SU-DHL-6 (cell line): ENCODE results near the gene PLOD2.

Experiments
- H2AFZ ChIP-seq: fragments of 200-600 bp; sonication (generic); 2 replicates; pipeline ENCODE4 v1.6.1; 2014; ENCODE audit warnings: low read depth, mild to moderate bottlenecking, moderate library complexity, mixed read lengths, antibody characterized with exemption, low read length; ENCODE audit not compliant: severe bottlenecking
- H3F3A ChIP-seq: fragments of 200-600 bp; shearing (Covaris generic); 2 replicates; pipeline ENCODE4 v1.6.0; 2016; ENCODE audit warnings: antibody characterized with exemption, mild to moderate bottlenecking; ENCODE audit not compliant: insufficient read depth
- H3K27ac ChIP-seq: fragments of 200-600 bp; sonication (generic); 2 replicates; pipeline ENCODE4 v1.5.1; 2016; ENCODE audit warnings: low read depth, mild to moderate bottlenecking, low read length, moderate library complexity, mixed read lengths
- H3K27me3 ChIP-seq: fragments of 200-600 bp; sonication (generic), shearing (Covaris generic); 2 replicates; pipeline ENCODE4 v1.6.0; 2014; ENCODE audit warnings: mild to moderate bottlenecking, low read length
- H3K36me3 ChIP-seq: fragments of 200-600 bp; sonication (generic); 2 replicates; pipeline ENCODE4 v1.6.1; 2014; ENCODE audit warnings: mild to moderate bottlenecking, low read length, mixed read lengths
- H3K4me2 ChIP-seq: fragments of 300-600, 200-600 bp; shearing (Covaris generic), sonication (generic); 2 replicates; pipeline ENCODE4 v1.6.0; 2014; ENCODE audit warnings: low read length, low read depth, mild to moderate bottlenecking; ENCODE audit not compliant: poor library complexity, severe bottlenecking
- H3K4me3 ChIP-seq: fragments of 200-600 bp; sonication (generic); 2 replicates; pipeline ENCODE4 v1.5.1; 2014; ENCODE audit warnings: antibody characterized with exemption, low read length, mild to moderate bottlenecking, mixed read lengths; ENCODE audit not compliant: insufficient read depth, poor library complexity, severe bottlenecking
- H3K79me2 ChIP-seq: fragments of 200-600 bp; sonication (generic); 2 replicates; pipeline ENCODE4 v1.6.1; 2014; ENCODE audit warnings: mild to moderate bottlenecking, low read length, moderate library complexity; ENCODE audit not compliant: insufficient read depth
- H3K9ac ChIP-seq: fragments of 200-600 bp; sonication (generic); 2 replicates; pipeline ENCODE4 v1.7.0; 2014; ENCODE audit warnings: mild to moderate bottlenecking, low read length
- H3K9me2 ChIP-seq: fragments of 200-600 bp; sonication (generic); replicated peaks from 2 replicates; pipeline ENCODE4 v1.6.1; 2014; ENCODE audit warnings: low read length; ENCODE audit not compliant: insufficient read depth
- H3K9me3 ChIP-seq: fragments of 200-600 bp; sonication (generic); 2 replicates; pipeline ENCODE4 v1.6.1; 2014; ENCODE audit warnings: low read length, mixed read lengths; ENCODE audit not compliant: insufficient read depth
- H4K20me1 ChIP-seq: fragments of 200-600 bp; sonication (generic); 2 replicates; pipeline ENCODE4 v1.6.1; 2014; ENCODE audit warnings: low read depth, mild to moderate bottlenecking, antibody characterized with exemption, low read length, moderate library complexity, mixed read lengths
- EZH2phosphoT487 ChIP-seq: fragments of 200-600 bp; sonication (generic), shearing (Covaris generic); conservative IDR thresholded peaks from 2 replicates; pipeline ENCODE4 v1.6.1; 2018; ENCODE audit warnings: mild to moderate bottlenecking, antibody characterized with exemption, low read length, moderate library complexity, mixed read lengths
- TF ChIP-seq, protein P1 (sequence below): fragments of 200-600 bp; sonication (generic); IDR thresholded peaks from one replicate; pipeline ENCODE4 v1.5.1; 2017; ENCODE audit warnings: antibody characterized with exemption, mild to moderate bottlenecking, low read length, moderate library complexity; ENCODE audit not compliant: insufficient read depth, poor library complexity, severe bottlenecking

PLOD2 gene

DNA sequence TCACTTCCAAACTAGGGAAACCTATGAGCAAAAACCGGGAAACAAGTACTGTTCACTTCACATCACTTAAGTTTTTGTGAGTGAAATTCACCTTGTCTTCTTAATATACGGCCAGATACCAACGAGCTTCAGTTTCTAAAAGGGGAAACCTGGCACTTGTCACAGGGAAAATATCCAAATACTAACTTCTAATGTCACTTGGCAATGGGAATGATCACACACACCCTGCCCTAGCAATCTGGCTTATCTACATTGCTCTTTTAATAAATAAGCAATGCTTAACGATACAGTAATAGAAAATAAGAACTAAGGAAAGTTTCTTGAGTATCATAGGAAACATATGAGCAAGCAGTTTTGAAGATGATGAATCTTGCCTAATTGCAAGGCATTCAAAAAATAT is 34.6 kb upstream of the PLOD2 start:
- no peaks in the 10 kb centered on the region for H3K27me3 ChIP-seq
- no peaks in the 10 kb centered on the region for H3K36me3 ChIP-seq
- no peak overlapping the region for H3K4me3 ChIP-seq
- H4K20me1 ChIP-seq, result no peaks in the 10 kb centered on the region
- H3K9me2 ChIP-seq, result no peaks in the 10 kb centered on the region
- H3F3A ChIP-seq, result no peaks in the 10 kb centered on the region
- TF ChIP-seq, protein P1, sequence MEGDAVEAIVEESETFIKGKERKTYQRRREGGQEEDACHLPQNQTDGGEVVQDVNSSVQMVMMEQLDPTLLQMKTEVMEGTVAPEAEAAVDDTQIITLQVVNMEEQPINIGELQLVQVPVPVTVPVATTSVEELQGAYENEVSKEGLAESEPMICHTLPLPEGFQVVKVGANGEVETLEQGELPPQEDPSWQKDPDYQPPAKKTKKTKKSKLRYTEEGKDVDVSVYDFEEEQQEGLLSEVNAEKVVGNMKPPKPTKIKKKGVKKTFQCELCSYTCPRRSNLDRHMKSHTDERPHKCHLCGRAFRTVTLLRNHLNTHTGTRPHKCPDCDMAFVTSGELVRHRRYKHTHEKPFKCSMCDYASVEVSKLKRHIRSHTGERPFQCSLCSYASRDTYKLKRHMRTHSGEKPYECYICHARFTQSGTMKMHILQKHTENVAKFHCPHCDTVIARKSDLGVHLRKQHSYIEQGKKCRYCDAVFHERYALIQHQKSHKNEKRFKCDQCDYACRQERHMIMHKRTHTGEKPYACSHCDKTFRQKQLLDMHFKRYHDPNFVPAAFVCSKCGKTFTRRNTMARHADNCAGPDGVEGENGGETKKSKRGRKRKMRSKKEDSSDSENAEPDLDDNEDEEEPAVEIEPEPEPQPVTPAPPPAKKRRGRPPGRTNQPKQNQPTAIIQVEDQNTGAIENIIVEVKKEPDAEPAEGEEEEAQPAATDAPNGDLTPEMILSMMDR, result no peak
- no peak for TF ChIP-seq EZH2phosphoT487
- H3K4me2 ChIP-seq, result no peak overlapping the region
- H3K79me2 ChIP-seq, result no peaks in the 10 kb centered on the region
- H2AFZ ChIP-seq, result no peak overlapping the region
- no peak overlapping the region for H3K9ac ChIP-seq
- no peak overlapping the region for H3K27ac ChIP-seq
- H3K9me3 ChIP-seq, result no peaks in the 10 kb centered on the region

DNA sequence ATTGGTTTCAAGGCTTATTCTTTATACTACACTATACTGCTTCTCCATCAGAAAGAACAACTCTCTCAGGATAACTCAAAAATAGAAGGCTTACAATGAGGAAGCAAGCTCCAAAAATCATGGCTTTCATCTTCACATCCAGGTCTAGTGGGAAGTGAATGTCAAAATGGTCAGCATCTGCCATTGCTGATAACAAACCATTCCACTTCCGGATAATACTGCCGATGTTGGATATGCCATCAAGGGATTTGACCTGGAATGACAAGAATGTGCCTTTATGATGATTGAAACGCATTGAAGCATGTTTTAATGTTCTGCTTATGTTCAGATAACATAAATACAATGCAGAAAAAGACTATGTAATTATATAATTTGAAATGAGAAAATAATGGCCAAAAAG is 34.0 kb upstream of the PLOD2 start:
- no peaks in the 10 kb centered on the region for H3K9me3 ChIP-seq
- no peak overlapping the region for H3K4me2 ChIP-seq
- TF ChIP-seq, protein P1, result no peak
- TF ChIP-seq EZH2phosphoT487, result no peak
- no peak overlapping the region for H3K4me3 ChIP-seq
- no peaks in the 10 kb centered on the region for H3K79me2 ChIP-seq
- H3F3A ChIP-seq, result no peaks in the 10 kb centered on the region
- H3K9ac ChIP-seq, result no peak overlapping the region
- H3K27me3 ChIP-seq, result no peaks in the 10 kb centered on the region
- H2AFZ ChIP-seq, result no peak overlapping the region
- H3K27ac ChIP-seq, result no peak overlapping the region
- no peaks in the 10 kb centered on the region for H3K9me2 ChIP-seq
- no peaks in the 10 kb centered on the region for H4K20me1 ChIP-seq
- no peaks in the 10 kb centered on the region for H3K36me3 ChIP-seq

DNA sequence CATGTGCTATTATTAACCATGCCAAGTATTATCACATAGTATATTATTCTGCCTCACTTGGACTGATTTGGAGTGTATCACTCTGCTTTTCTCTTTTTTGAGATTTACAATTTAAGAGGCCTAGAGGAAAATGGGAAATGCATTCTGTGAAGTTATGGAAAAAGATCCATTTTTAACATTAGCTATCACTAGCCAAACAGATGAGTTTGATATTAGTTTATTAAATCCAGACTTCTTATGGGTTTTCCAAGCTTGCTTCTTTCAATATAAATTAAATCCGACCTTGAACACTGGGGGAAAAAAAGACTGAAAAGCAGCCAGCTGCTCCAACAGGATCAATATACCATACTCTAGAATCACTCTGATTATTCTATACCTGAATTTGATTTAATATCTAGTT is 30.1 kb upstream of the PLOD2 start:
- no peaks in the 10 kb centered on the region for H3K9me3 ChIP-seq
- no peaks in the 10 kb centered on the region for H3K27me3 ChIP-seq
- no peaks in the 10 kb centered on the region for H3K36me3 ChIP-seq
- no peaks in the 10 kb centered on the region for H4K20me1 ChIP-seq
- H3K4me3 ChIP-seq, result no peak overlapping the region
- H3F3A ChIP-seq, result no peaks in the 10 kb centered on the region
- no peaks in the 10 kb centered on the region for H3K9me2 ChIP-seq
- no peak overlapping the region for H3K9ac ChIP-seq
- no peak for TF ChIP-seq EZH2phosphoT487
- TF ChIP-seq, protein P1, result no peak
- H3K27ac ChIP-seq, result no peak overlapping the region
- no peak overlapping the region for H3K4me2 ChIP-seq
- no peak overlapping the region for H2AFZ ChIP-seq
- H3K79me2 ChIP-seq, result no peaks in the 10 kb centered on the region

DNA sequence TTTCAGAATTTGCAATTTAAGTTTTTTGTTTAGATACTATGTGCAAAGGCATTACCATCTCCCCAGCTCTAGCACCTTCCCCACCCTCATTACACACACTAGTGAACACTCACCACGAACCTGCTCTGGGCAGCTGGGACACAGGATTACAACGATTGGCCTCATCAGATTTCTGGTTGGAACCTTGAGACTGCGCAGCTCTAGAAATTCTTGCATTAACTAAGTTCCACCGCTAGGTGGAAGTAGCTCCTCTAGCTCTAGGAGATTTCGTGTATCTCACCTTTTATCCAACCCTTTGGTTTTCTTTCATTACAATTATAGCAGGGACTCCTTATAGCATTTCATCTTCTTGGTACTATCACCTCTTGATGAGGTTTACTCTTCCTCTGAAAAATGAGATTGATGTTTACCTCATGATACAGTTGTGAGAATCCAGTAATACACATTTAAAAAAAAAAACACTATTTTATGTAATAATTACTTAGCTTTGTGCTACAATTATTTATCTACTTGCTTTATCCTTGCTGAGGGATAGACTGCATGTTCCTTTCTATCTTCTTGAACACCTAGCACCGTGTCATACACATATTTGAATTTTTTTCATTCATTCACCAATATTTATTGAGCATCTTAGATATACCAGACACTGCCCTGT is 28.7 kb upstream of the PLOD2 start:
- no peaks in the 10 kb centered on the region for H3F3A ChIP-seq
- no peaks in the 10 kb centered on the region for H4K20me1 ChIP-seq
- H3K27ac ChIP-seq, result no peak overlapping the region
- no peaks in the 10 kb centered on the region for H3K9me3 ChIP-seq
- no peaks in the 10 kb centered on the region for H3K36me3 ChIP-seq
- no peak overlapping the region for H3K4me3 ChIP-seq
- TF ChIP-seq EZH2phosphoT487, result no peak
- TF ChIP-seq, protein P1, result peak; percentile 48
- no peak overlapping the region for H2AFZ ChIP-seq
- no peaks in the 10 kb centered on the region for H3K79me2 ChIP-seq
- H3K9ac ChIP-seq, result no peak overlapping the region
- H3K9me2 ChIP-seq, result no peaks in the 10 kb centered on the region
- H3K4me2 ChIP-seq, result no peak overlapping the region
- no peaks in the 10 kb centered on the region for H3K27me3 ChIP-seq
